Stimulated activated naive B cell treated with anti-CD40 and anti-IgM and Interleukin-4, amounts not matched to agents 10 μg/mL and 1 μg/mL and 100 μg/mL, for 72 hours (primary cell): Measurements from ENCODE around the gene IFNAR1.

Source experiments
- ATAC-seq, 2 donors: fragments of 150-1000 bp; cut with Tn5 transposase; replicated peaks; 2 replicates each; pipeline ENCODE4 v1.10.0; 2021; ENCODE audit warnings: moderate library complexity in 1 of 2
- DNase-seq: peaks from one replicate; pipeline ENCODE4 v3.0.0; 2021
- H3K27ac Mint-ChIP-seq: one replicate; pipeline ENCODE4 v1.8.0; 2022; ENCODE audit warnings: mild to moderate bottlenecking, mixed read lengths
- H3K27me3 Mint-ChIP-seq, 2 donors: one replicate each; pipeline ENCODE4 v1.8.0; 2022; ENCODE audit warnings: mixed read lengths in 2 of 2
- H3K36me3 Mint-ChIP-seq, 2 donors: one replicate each; pipeline ENCODE4 v1.8.0; 2022; ENCODE audit warnings: mixed read lengths in 2 of 2, mild to moderate bottlenecking in 1 of 2
- H3K4me1 Mint-ChIP-seq, 2 donors: one replicate each; pipeline ENCODE4 v1.8.0; 2022; ENCODE audit warnings: mixed read lengths in 2 of 2, mild to moderate bottlenecking in 1 of 2
- H3K4me3 Mint-ChIP-seq, 2 donors: one replicate each; pipeline ENCODE4 v1.8.0; 2022; ENCODE audit warnings: mild to moderate bottlenecking in 2 of 2, mixed read lengths in 2 of 2, moderate library complexity in 1 of 2
- H3K9me3 Mint-ChIP-seq, 2 donors: one replicate each; pipeline ENCODE4 v1.8.0; 2022; ENCODE audit warnings: mixed read lengths in 2 of 2, mild to moderate bottlenecking in 1 of 2

Gene IFNAR1

DNA sequence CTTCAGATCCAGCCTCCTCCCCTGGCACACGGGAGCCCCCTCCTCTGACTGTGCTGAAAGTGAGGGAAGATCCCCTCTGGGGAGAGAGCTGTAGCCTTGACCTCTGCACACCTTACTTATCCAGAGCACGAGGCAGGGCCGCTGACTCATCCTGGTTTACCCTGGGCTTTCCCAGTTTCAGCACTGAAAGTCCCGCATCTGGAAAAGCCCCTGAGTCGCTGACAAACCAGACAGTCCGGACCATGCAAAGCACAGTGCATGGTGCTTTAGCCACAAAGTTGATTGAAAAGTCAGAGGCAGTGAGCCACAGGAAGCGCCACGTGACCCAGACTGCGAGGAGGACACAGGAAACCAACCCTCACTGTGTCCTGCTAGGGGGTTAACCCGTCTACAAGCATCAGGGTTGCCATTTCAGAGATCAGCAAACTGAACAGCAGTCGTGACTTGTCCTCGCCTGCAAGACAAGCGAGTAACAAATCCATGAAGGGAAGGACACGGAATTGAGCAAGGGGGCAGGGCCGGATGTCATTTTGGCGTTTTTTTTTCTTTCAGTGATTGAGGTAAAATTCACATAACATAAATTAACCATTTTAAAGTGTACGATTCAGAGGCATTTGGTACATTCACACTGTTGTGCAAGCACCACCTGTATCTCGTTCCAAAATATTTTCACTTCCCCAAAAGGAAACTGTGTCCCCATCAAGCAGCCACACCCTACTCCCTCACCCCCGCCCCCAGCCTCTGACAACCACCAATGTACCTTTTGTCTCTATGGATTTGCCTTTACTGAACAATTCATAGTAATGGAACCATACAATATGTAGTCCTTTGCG, 58.5 kb downstream of the IFNAR1 start:
- Mint-ChIP-seq H3K4me3 (peak overlapping the region; percentile 80 to 84), H3K4me1 (peaks cover 48 to 74% of the 10 kb centered on the region in 2 donors), H3K27ac (peak overlapping the region; percentile 97), H3K9me3 (peaks cover 0 to 1% of the 10 kb centered on the region in 2 donors), H3K36me3 (no peaks in the 10 kb centered on the region), H3K27me3 (no peaks in the 10 kb centered on the region)
- DNase-seq: peak; percentile 93
- peak; percentile 84 to 87 for ATAC-seq

GRCh38 chr21:33384841-33385331, 60.1 kb downstream of the IFNAR1 start:
- ATAC-seq: no peak
- Mint-ChIP-seq H3K36me3 (no peaks in the 10 kb centered on the region), H3K27ac (peak overlapping the region; percentile 92), H3K27me3 (no peaks in the 10 kb centered on the region), H3K4me3 (no peak overlapping the region), H3K9me3 (peaks cover 0 to 1% of the 10 kb centered on the region in 2 donors), H3K4me1 (peaks cover 50 to 73% of the 10 kb centered on the region in 2 donors)
- no peak for DNase-seq

- H3K36me3 Mint-ChIP-seq: no peaks in the 10 kb centered on the region
- DNase-seq (no peak), ATAC-seq (no peak)
- peaks cover 40 to 60% of the 10 kb centered on the region in 2 donors for H3K4me1 Mint-ChIP-seq
- no peak overlapping the region for H3K4me3 Mint-ChIP-seq
- peaks cover 0 to 1% of the 10 kb centered on the region in 2 donors for H3K9me3 Mint-ChIP-seq
- H3K27ac Mint-ChIP-seq: peak overlapping the region; percentile 51
- no peaks in the 10 kb centered on the region for H3K27me3 Mint-ChIP-seq
Measured at GRCh38 chr21:33386222-33386784, 61.5 kb downstream of the IFNAR1 start.

GRCh38 chr21:33387294-33387693, 62.5 kb downstream of the IFNAR1 start:
- Mint-ChIP-seq H3K27me3 (no peaks in the 10 kb centered on the region), H3K36me3 (no peaks in the 10 kb centered on the region), H3K4me1 (peaks cover 32 to 53% of the 10 kb centered on the region in 2 donors), H3K9me3 (peaks cover 0 to 1% of the 10 kb centered on the region in 2 donors), H3K4me3 (no peak overlapping the region), H3K27ac (no peak overlapping the region)
- DNase-seq: no peak
- no peak for ATAC-seq

DNA sequence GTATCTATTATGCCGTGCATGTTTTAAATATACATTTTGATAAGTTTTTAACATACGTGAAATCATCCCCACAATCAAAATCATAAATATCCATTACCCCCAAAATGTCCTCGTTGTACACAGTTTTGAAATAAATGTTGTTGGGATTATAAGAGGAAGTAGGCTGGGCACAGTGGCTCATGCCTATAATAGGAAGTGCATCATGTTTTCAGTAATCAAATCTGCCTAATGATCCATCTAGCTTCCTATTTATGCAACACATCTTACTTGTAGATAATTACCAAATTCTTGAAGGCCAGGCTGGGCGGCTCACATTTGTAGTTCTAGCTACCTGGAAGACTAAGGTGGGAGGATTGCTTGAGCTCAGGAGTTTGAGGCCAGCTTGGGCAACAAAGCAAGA, 63.4 kb downstream of the IFNAR1 start:
- ATAC-seq: no peak
- peak overlapping the region; percentile 47 for H3K27ac Mint-ChIP-seq
- H3K9me3 Mint-ChIP-seq: peaks cover 0 to 1% of the 10 kb centered on the region in 2 donors
- H3K27me3 Mint-ChIP-seq: no peaks in the 10 kb centered on the region
- no peaks in the 10 kb centered on the region for H3K36me3 Mint-ChIP-seq
- H3K4me1 Mint-ChIP-seq: peaks cover 26 to 53% of the 10 kb centered on the region in 2 donors
- no peak for DNase-seq
- no peak overlapping the region for H3K4me3 Mint-ChIP-seq

GRCh38 chr21:33390479-33390878, 65.7 kb downstream of the IFNAR1 start:
- no peak for DNase-seq
- Mint-ChIP-seq H3K4me1 (peaks cover 27 to 54% of the 10 kb centered on the region in 2 donors), H3K9me3 (peaks cover 0 to 1% of the 10 kb centered on the region in 2 donors), H3K36me3 (no peaks in the 10 kb centered on the region), H3K27me3 (no peaks in the 10 kb centered on the region), H3K4me3 (no peak overlapping the region), H3K27ac (no peak overlapping the region)
- no peak for ATAC-seq

DNA sequence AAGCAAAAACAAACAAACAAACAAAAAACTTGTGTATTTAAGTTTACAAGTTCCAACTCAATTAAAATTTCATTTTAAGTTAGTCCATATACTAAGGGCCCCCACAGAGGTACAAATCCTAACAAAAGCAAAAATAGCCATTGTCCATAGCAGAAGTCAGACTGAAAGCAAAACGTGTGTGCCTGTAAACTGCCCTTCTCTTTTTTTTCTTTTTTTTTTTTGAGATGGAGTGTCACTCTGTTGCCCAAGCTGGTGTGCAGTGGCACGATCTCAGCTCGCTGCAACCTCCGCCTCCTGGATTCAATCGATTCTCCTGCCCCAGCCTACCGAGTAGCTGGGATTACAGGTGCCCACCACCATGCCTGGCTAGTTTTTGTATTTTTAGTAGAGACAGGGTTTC, 66.9 kb downstream of the IFNAR1 start:
- DNase-seq (no peak), ATAC-seq (no peak)
- no peaks in the 10 kb centered on the region for H3K27me3 Mint-ChIP-seq
- no peak overlapping the region for H3K4me3 Mint-ChIP-seq
- no peaks in the 10 kb centered on the region for H3K36me3 Mint-ChIP-seq
- peaks cover 33 to 58% of the 10 kb centered on the region in 2 donors for H3K4me1 Mint-ChIP-seq
- H3K9me3 Mint-ChIP-seq: no peaks in the 10 kb centered on the region
- no peak overlapping the region for H3K27ac Mint-ChIP-seq

- H3K4me3 Mint-ChIP-seq: no peak overlapping the region
- H3K36me3 Mint-ChIP-seq: no peaks in the 10 kb centered on the region
- no peak for DNase-seq
- H3K9me3 Mint-ChIP-seq: no peaks in the 10 kb centered on the region
- peak overlapping the region; percentile 57 for H3K27ac Mint-ChIP-seq
- H3K27me3 Mint-ChIP-seq: no peaks in the 10 kb centered on the region
- no peak for ATAC-seq
- peaks cover 33 to 58% of the 10 kb centered on the region in 2 donors for H3K4me1 Mint-ChIP-seq
Measured at GRCh38 chr21:33392284-33392985, 67.7 kb downstream of the IFNAR1 start.

GRCh38 chr21:33393348-33393747, 68.6 kb downstream of the IFNAR1 start:
- Mint-ChIP-seq H3K36me3 (no peaks in the 10 kb centered on the region), H3K4me1 (peaks cover 38 to 59% of the 10 kb centered on the region in 2 donors), H3K27ac (peak overlapping the region; percentile 31), H3K9me3 (no peaks in the 10 kb centered on the region), H3K27me3 (no peaks in the 10 kb centered on the region), H3K4me3 (no peak overlapping the region)
- DNase-seq (no peak), ATAC-seq (no peak)

GRCh38 chr21:33394260-33394659, 69.5 kb downstream of the IFNAR1 start:
- ATAC-seq (peak; percentile 40 to 58), DNase-seq (no peak)
- Mint-ChIP-seq H3K4me3 (no peak overlapping the region), H3K27me3 (no peaks in the 10 kb centered on the region), H3K36me3 (no peaks in the 10 kb centered on the region), H3K4me1 (peaks cover 41 to 63% of the 10 kb centered on the region in 2 donors), H3K9me3 (no peaks in the 10 kb centered on the region), H3K27ac (no peak overlapping the region)

DNA sequence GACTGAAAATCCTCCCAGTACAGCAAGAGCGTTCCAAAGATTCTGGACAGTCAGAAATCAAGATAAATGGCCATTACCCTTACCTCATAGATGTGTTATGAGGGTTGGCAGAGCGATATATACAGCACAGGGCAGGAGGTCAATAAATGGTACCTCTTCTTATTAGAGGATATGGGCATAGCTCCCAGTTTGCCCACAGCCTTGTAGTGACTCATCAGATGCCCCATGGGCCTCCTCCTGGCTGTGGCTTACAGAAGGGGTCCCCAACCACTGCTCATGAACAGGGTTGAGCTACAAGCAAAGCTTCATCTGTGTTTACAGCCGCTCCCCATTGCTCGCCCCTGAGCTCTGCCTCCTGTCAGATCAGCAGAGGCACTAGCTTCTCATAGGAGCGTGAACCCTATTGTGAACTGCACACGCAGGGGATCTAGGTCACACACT, 71.1 kb downstream of the IFNAR1 start:
- Mint-ChIP-seq H3K27ac (no peak overlapping the region), H3K4me1 (peaks cover 42 to 71% of the 10 kb centered on the region in 2 donors), H3K27me3 (no peaks in the 10 kb centered on the region), H3K4me3 (no peak overlapping the region), H3K36me3 (peaks cover 0 to 2% of the 10 kb centered on the region in 2 donors), H3K9me3 (peaks cover 1 to 2% of the 10 kb centered on the region in 2 donors)
- no peak for ATAC-seq
- DNase-seq: no peak

DNA sequence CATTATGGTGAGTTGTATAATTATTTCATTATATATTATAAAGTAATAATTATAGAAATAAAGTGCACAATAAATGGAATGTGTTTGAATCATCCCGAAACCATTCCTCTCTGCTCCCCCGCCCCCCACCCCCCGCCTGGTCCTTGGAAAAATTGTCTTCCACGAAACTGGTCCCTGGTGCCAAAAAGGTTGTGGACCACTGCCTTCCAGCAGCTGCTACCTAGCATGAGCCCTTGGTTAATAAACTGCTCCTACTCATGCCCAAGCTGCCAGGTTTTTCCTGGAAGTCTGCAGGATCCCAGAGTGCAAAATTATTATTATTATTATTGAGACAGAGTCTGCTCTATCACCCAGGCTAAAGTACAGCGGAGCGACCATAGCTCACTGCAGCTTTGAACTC, 71.7 kb downstream of the IFNAR1 start:
- Mint-ChIP-seq H3K4me1 (peaks cover 45 to 75% of the 10 kb centered on the region in 2 donors), H3K27ac (no peak overlapping the region), H3K9me3 (peaks cover 2 to 4% of the 10 kb centered on the region in 2 donors), H3K27me3 (no peaks in the 10 kb centered on the region), H3K36me3 (peaks cover 0 to 3% of the 10 kb centered on the region in 2 donors), H3K4me3 (no peak overlapping the region)
- ATAC-seq: no peak
- no peak for DNase-seq

DNA sequence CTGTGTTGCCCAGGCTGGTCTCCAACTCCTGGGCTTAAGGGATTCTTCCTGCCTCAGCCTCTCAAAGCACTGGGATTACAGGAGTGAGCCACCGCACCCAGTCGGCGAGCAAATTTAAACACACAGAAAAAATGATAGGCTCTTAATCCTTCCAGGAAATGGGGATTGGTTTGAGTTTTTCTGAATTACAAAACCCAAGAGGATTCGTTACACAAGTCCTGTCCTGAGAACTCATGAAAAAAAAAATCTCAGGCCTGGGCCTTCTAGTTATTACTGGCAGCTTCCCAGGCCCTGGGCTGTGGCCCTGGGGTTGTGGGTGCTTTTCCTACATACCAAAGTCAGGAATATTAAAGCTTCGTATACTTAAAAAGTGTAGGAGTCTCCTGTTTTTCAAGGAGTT, 72.2 kb downstream of the IFNAR1 start:
- DNase-seq: no peak
- ATAC-seq: no peak
- no peak overlapping the region for H3K4me3 Mint-ChIP-seq
- peaks cover 0 to 3% of the 10 kb centered on the region in 2 donors for H3K36me3 Mint-ChIP-seq
- H3K27ac Mint-ChIP-seq: no peak overlapping the region
- no peaks in the 10 kb centered on the region for H3K27me3 Mint-ChIP-seq
- H3K9me3 Mint-ChIP-seq: peaks cover 2 to 4% of the 10 kb centered on the region in 2 donors
- peaks cover 46 to 78% of the 10 kb centered on the region in 2 donors for H3K4me1 Mint-ChIP-seq

- H3K4me1 Mint-ChIP-seq: peaks cover 47 to 79% of the 10 kb centered on the region in 2 donors
- peak overlapping the region; percentile 5 for H3K27ac Mint-ChIP-seq
- no peak overlapping the region for H3K4me3 Mint-ChIP-seq
Measured at GRCh38 chr21:33397717-33398116, 72.9 kb downstream of the IFNAR1 start.

More at GRCh38 chr21:33397717-33398116, 72.9 kb downstream of the IFNAR1 start:
- peaks cover 2 to 4% of the 10 kb centered on the region in 2 donors for H3K9me3 Mint-ChIP-seq
- H3K36me3 Mint-ChIP-seq: peaks cover 0 to 3% of the 10 kb centered on the region in 2 donors
- no peak for ATAC-seq
- no peaks in the 10 kb centered on the region for H3K27me3 Mint-ChIP-seq
- no peak for DNase-seq
